SK-N-SH (cell line): ENCODE results near the gene BCL6B. TPM values are rescaled to one million over a fixed set of nuclear protein-coding genes. Genes with fewer than 3 reads are reported as not detected.
"Not testable (repeated sequence)": the region's sequence is repeated elsewhere in the genome, so short reads cannot be mapped to it uniquely, and the experiment has no call there.

ENCODE experiments used
- CTCF ChIA-PET: fragments of 300-600, 350-600 bp; formaldehyde crosslinking; extraction: SDS; loops from one replicate; lab custom pipeline; 2021; lab: Yijun Ruan, JAX
- POLR2A ChIA-PET: fragments of 350-600 bp; sonication (Branson Sonifier 250); formaldehyde crosslinking; extraction: SDS; loops from one replicate; lab custom pipeline; 2020; ENCODE audit warnings: antibody characterized with exemption, inconsistent platforms; lab: Yijun Ruan, JAX
- DNase-seq: peaks from one replicate; pipeline ENCODE4 v3.0.0; 2012
- H2AFZ ChIP-seq: fragments of 200-600 bp; sonication (generic); 2 replicates; pipeline ENCODE4 v1.8.1; 2016; ENCODE audit warnings: antibody characterized with exemption, mild to moderate bottlenecking, low read depth
- H3F3A ChIP-seq: fragments of 200-600 bp; sonication (generic); replicated peaks from 2 replicates; pipeline ENCODE3; 2016; ENCODE audit warnings: antibody characterized with exemption, mild to moderate bottlenecking; ENCODE audit not compliant: insufficient read depth
- H3K27ac ChIP-seq, 2 experiments: fragments of 200-500 bp in 1 of 2; fragments of 200-600 bp in 1 of 2; sonication (Bioruptor generic) in 1 of 2; sonication (generic), shearing (Covaris generic) in 1 of 2; 2 replicates each; pipeline versions ENCODE4 v1.5.1 to v1.6.1; 2014 to 2016; ENCODE audit warnings: low read depth in 2 of 2, inconsistent platforms in 1 of 2, low read length in 1 of 2, mild to moderate bottlenecking in 1 of 2, mixed read lengths in 1 of 2
- H3K27me3 ChIP-seq: fragments of 200-600 bp; sonication (generic), shearing (Covaris generic); 2 replicates; pipeline ENCODE4 v1.6.1; 2016; ENCODE audit warnings: mixed run types; ENCODE audit not compliant: insufficient read depth
- H3K36me3 ChIP-seq, 2 experiments: fragments of 200-500 bp in 1 of 2; fragments of 200-600 bp in 1 of 2; sonication (Bioruptor generic) in 1 of 2; sonication (generic) in 1 of 2; replicated peaks in 1 of 2; 2 replicates each; pipeline versions ENCODE3 to v1.5.1; 2014 to 2016; ENCODE audit warnings: low read length in 1 of 2, mild to moderate bottlenecking in 1 of 2; ENCODE audit not compliant: insufficient read depth in 2 of 2, control insufficient read depth in 1 of 2
- H3K4me1 ChIP-seq, 2 experiments: fragments of 200-500 bp in 1 of 2; fragments of 200-600 bp in 1 of 2; sonication (Bioruptor generic) in 1 of 2; sonication (generic), shearing (Covaris generic) in 1 of 2; 2 replicates each; pipeline versions ENCODE4 v1.5.1 to v1.6.1; 2014 to 2016; ENCODE audit warnings: low read depth in 1 of 2, low read length in 1 of 2, mixed run types in 1 of 2; ENCODE audit not compliant: insufficient read depth in 2 of 2, control insufficient read depth in 1 of 2
- H3K4me2 ChIP-seq: fragments of 200-600 bp; sonication (generic), shearing (Covaris generic); 2 replicates; pipeline ENCODE4 v1.6.1; 2017; ENCODE audit warnings: mixed run types
- H3K4me3 ChIP-seq, 2 experiments: fragments of 200-500 bp in 1 of 2; fragments of 200-600 bp in 1 of 2; sonication (Bioruptor generic) in 1 of 2; sonication (generic), shearing (Covaris generic) in 1 of 2; 2 replicates each; pipeline versions ENCODE4 v1.5.1 to v1.8.1; 2014 to 2016; ENCODE audit warnings: low read depth in 2 of 2, inconsistent platforms in 1 of 2, low read length in 1 of 2, mild to moderate bottlenecking in 1 of 2, mixed read lengths in 1 of 2, moderate library complexity in 1 of 2
- H3K79me2 ChIP-seq: fragments of 200-600 bp; sonication (generic); 2 replicates; pipeline ENCODE4 v1.8.1; 2017; ENCODE audit warnings: mild to moderate bottlenecking; ENCODE audit not compliant: insufficient read depth
- H3K9ac ChIP-seq: fragments of 200-600 bp; sonication (generic); 2 replicates; pipeline ENCODE4 v1.6.1; 2017; ENCODE audit warnings: mixed run types
- H3K9me2 ChIP-seq: fragments of 200-600 bp; sonication (generic); 2 replicates; pipeline ENCODE4 v1.6.1; 2017; ENCODE audit warnings: mixed run types
- H3K9me3 ChIP-seq: fragments of 200-600 bp; sonication (generic); 2 replicates; pipeline ENCODE4 v1.6.1; 2017; ENCODE audit warnings: mixed run types, mild to moderate bottlenecking, moderate library complexity
- H4K20me1 ChIP-seq: fragments of 200-600 bp; sonication (generic); 2 replicates; pipeline ENCODE4 v1.6.1; 2017; ENCODE audit warnings: mild to moderate bottlenecking, mixed run types; ENCODE audit not compliant: insufficient read depth
- EP300 ChIP-seq, 2 experiments: IDR thresholded peaks; 2 replicates each; pipeline versions ENCODE4 v1.4.0 to v1.6.1; 2012; ENCODE audit warnings: borderline replicate concordance in 1 of 2, low read depth in 1 of 2, low read length in 1 of 2
- FOXM1 ChIP-seq: IDR thresholded peaks from 2 replicates; pipeline ENCODE4 v1.4.0; 2012; ENCODE audit warnings: low read depth, mild to moderate bottlenecking
- GABPA ChIP-seq: IDR thresholded peaks from 2 replicates; pipeline ENCODE4 v1.4.0; 2012; ENCODE audit warnings: low read depth, mild to moderate bottlenecking
- JUND ChIP-seq: IDR thresholded peaks from 2 replicates; pipeline ENCODE4 v1.4.0; 2012
- MAX ChIP-seq: IDR thresholded peaks from 2 replicates; pipeline ENCODE4 v1.4.0; 2012; ENCODE audit warnings: low read depth
- MEF2A ChIP-seq: IDR thresholded peaks from 2 replicates; pipeline ENCODE4 v1.4.0; 2012; ENCODE audit warnings: low read depth, borderline replicate concordance
- MXI1 ChIP-seq: IDR thresholded peaks from 2 replicates; pipeline ENCODE4 v1.6.1; 2012; ENCODE audit warnings: mild to moderate bottlenecking, low read depth, low read length, improper control_type of control experiment
- NFIC ChIP-seq: IDR thresholded peaks from 2 replicates; pipeline ENCODE4 v1.4.0; 2012; ENCODE audit warnings: borderline replicate concordance
- NRF1 ChIP-seq: IDR thresholded peaks from 2 replicates; pipeline ENCODE4 v1.6.1; 2012; ENCODE audit warnings: low read depth, mild to moderate bottlenecking, low read length
- POLR2AphosphoS5 ChIP-seq: IDR thresholded peaks from 2 replicates; pipeline ENCODE4 v1.6.1; 2012; ENCODE audit warnings: low read depth, low read length
- RFX5 ChIP-seq: IDR thresholded peaks from 2 replicates; pipeline ENCODE4 v1.6.1; 2012; ENCODE audit warnings: mild to moderate bottlenecking, improper control_type of control experiment, low read length
- RXRA ChIP-seq: IDR thresholded peaks from 2 replicates; pipeline ENCODE4 v1.4.0; 2012; ENCODE audit warnings: low read depth, mild to moderate bottlenecking, borderline replicate concordance
- SMC3 ChIP-seq: IDR thresholded peaks from 2 replicates; pipeline ENCODE4 v1.6.1; 2012; ENCODE audit warnings: low read depth, low read length, improper control_type of control experiment
- USF2 ChIP-seq: fragments of 150-350 bp; IDR thresholded peaks from 2 replicates; pipeline ENCODE4 v1.6.1; 2017; ENCODE audit warnings: antibody characterized with exemption, low read length, low read depth, borderline replicate concordance
- WGBS: methylation state at CpG from one replicate; pipeline ENCODE4 v1.1.6; 2017; ENCODE audit warnings: low lambda C conversion rate; 5-methylcytosine and 5-hydroxymethylcytosine counted together
- polyA plus RNA-seq, 3 experiments: library from polyadenylated mRNA; depleted of rRNA; stranded (reverse); fragments of >200 nt; gene quantifications; 2 replicates each; pipeline ENCODE4 v1.2.3, GENCODE V29; 2012
- TF ChIP-seq, protein P1 (sequence below): IDR thresholded peaks from 2 replicates; pipeline ENCODE4 v1.4.0; 2012; ENCODE audit warnings: low read depth, borderline replicate concordance
- TF ChIP-seq, protein P2 (sequence below): fragments of 200-600 bp; sonication (generic); IDR thresholded peaks from 2 replicates; pipeline ENCODE4 v1.6.1; 2017; ENCODE audit warnings: antibody characterized with exemption, mild to moderate bottlenecking, moderate library complexity

BCL6B gene
- polyA plus RNA-seq, 1 of the 3 experiments (the other 2 are of a cell fraction) = 0.02 TPM

DNA sequence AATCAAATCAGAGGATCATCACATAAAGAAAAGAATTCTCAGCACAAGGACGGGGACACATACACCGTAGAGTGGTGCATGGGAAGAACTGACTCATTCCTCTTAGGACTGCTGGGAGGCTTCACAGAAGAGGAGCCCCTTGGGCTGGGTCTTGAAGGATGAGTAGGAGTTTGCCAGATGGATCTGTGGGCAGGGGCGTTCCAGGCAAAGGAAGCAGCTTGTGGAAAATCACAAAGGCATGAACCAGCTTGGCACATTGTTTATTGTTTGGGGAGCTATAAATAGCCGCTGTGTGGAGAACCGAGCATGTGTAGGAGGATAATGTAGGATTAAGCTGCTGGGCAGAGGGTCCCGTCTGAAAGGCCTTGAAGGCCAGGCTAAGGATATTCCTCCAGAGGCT is 26.1 kb downstream of the BCL6B start (continued):
- TF ChIP-seq RXRA (no peak), SMC3 (no peak)

GRCh38 chr17:7050583-7050982 is 27.7 kb downstream of the BCL6B start:
- DNase-seq, H4K20me1 ChIP-seq, H3K4me3 ChIP-seq, H3F3A ChIP-seq, H3K36me3 ChIP-seq, H3K27ac ChIP-seq, H3K9me2 ChIP-seq, H2AFZ ChIP-seq, H3K4me2 ChIP-seq, H3K79me2 ChIP-seq, H3K9me3 ChIP-seq, H3K9ac ChIP-seq, H3K4me1 ChIP-seq: not testable (repeated sequence)
- POLR2A ChIA-PET = interaction anchor here (0.8 kb wide), 1 partner anchor 86 kb away, joined by 3 read pairs; no protein-coding TSS in a partner anchor
- CTCF ChIA-PET = interaction anchor here (0.7 to 20.1 kb wide), 8 partner anchors 8 to 246 kb away, joined by 3 to 502 read pairs (median 5); partner anchors contain the start of gene ASGR1
- H3K27me3 ChIP-seq = peaks cover 25% of the 10 kb centered on the region
- WGBS = 49% methylated on average over 7 of the region's 9 CpGs

GRCh38 chr17:7056386-7056785 is 33.5 kb downstream of the BCL6B start:
- ChIA-PET POLR2A (no interaction called here), CTCF (interaction anchor here (20.1 kb wide), 1 partner anchor 84 kb away, joined by 502 read pairs; no protein-coding TSS in a partner anchor)
- H3K4me3 ChIP-seq = no peak overlapping the region
- 33% methylated on average over 4 of the region's 4 CpGs for WGBS
- H3K36me3 ChIP-seq = no peaks in the 10 kb centered on the region
- no peak overlapping the region for H3K27ac ChIP-seq
- no peaks in the 10 kb centered on the region for H3K9me3 ChIP-seq
- no peak overlapping the region for H3K9ac ChIP-seq
- peaks cover 4% of the 10 kb centered on the region for H3F3A ChIP-seq
- no peak for TF ChIP-seq EP300 (IDR thresholded peaks at IDR 0.05; ENCODE audit: borderline replicate concordance in 1 of 2, low read depth in 1 of 2, low read length in 1 of 2)
- TF ChIP-seq, protein P1, sequence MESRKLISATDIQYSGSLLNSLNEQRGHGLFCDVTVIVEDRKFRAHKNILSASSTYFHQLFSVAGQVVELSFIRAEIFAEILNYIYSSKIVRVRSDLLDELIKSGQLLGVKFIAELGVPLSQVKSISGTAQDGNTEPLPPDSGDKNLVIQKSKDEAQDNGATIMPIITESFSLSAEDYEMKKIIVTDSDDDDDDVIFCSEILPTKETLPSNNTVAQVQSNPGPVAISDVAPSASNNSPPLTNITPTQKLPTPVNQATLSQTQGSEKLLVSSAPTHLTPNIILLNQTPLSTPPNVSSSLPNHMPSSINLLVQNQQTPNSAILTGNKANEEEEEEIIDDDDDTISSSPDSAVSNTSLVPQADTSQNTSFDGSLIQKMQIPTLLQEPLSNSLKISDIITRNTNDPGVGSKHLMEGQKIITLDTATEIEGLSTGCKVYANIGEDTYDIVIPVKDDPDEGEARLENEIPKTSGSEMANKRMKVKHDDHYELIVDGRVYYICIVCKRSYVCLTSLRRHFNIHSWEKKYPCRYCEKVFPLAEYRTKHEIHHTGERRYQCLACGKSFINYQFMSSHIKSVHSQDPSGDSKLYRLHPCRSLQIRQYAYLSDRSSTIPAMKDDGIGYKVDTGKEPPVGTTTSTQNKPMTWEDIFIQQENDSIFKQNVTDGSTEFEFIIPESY = no peak
- TF ChIP-seq MXI1 = no peak
- TF ChIP-seq, protein P2, sequence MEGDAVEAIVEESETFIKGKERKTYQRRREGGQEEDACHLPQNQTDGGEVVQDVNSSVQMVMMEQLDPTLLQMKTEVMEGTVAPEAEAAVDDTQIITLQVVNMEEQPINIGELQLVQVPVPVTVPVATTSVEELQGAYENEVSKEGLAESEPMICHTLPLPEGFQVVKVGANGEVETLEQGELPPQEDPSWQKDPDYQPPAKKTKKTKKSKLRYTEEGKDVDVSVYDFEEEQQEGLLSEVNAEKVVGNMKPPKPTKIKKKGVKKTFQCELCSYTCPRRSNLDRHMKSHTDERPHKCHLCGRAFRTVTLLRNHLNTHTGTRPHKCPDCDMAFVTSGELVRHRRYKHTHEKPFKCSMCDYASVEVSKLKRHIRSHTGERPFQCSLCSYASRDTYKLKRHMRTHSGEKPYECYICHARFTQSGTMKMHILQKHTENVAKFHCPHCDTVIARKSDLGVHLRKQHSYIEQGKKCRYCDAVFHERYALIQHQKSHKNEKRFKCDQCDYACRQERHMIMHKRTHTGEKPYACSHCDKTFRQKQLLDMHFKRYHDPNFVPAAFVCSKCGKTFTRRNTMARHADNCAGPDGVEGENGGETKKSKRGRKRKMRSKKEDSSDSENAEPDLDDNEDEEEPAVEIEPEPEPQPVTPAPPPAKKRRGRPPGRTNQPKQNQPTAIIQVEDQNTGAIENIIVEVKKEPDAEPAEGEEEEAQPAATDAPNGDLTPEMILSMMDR = no peak
- no peak for TF ChIP-seq GABPA
- TF ChIP-seq NFIC = no peak
- TF ChIP-seq FOXM1 = no peak
- TF ChIP-seq POLR2AphosphoS5 = no peak
- no peak for TF ChIP-seq MEF2A
- no peak for TF ChIP-seq RFX5
- TF ChIP-seq NRF1 = no peak
- no peak for TF ChIP-seq MAX
- no peak for TF ChIP-seq USF2
- TF ChIP-seq JUND = no peak
- DNase-seq = no peak
- peaks cover 37% of the 10 kb centered on the region for H3K27me3 ChIP-seq
- H3K4me2 ChIP-seq = no peak overlapping the region
- H3K9me2 ChIP-seq = no peaks in the 10 kb centered on the region
- H3K4me1 ChIP-seq = no peaks in the 10 kb centered on the region
- no peaks in the 10 kb centered on the region for H3K79me2 ChIP-seq
- H4K20me1 ChIP-seq = no peaks in the 10 kb centered on the region
- H2AFZ ChIP-seq = no peak overlapping the region
